GM21528 (cell line): Measurements from ENCODE around the gene SLC2A14.
"Not testable (repeated sequence)": the region's sequence is repeated elsewhere in the genome, so short reads cannot be mapped to it uniquely, and the experiment has no call there.

Experiments
- ATAC-seq: cut with Tn5 transposase; IDR thresholded peaks from one replicate; pipeline ENCODE4 v1.9.1; 2021; ENCODE audit warnings: mild to moderate bottlenecking, moderate library complexity; ENCODE audit not compliant: unreplicated experiment, low FRiP score

SLC2A14 gene

DNA sequence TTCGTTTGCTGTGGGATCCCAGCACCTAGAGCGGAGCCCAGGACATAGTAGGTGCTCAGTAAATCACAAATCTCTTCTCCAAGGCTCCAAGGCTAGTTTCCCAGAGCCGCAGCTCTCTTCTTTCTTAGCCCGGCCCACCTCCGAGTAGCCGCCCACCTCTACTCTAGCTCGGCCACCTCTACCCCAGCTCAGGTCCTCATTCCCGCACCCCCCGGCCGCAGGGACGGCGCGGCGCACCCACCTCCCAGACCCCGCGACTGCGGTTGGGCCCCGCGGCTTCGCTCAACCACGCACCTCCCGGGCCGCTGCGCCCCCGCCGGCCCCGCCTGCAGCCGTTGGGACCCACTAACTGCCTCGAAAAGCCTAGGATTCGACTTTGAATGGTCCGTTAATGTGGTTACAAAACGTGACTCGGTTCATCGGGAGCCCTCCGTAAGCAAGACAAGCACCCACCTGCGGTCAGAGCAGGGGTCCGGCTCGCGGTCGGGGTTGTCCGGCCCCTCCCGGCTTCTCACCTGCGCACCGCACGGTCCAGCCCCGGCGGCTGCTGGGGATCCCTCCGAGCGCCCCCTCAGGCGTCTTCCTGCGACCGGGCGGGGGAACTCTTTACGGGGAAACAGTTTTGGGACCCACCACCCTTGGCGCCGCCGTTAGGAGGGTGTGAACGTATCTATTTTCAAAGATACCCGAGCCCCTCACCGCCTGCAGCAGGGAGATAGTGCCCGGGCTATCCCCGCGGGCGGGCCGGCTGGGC lies at the start of gene SLC2A14:
TSS of gene SLC2A14 (minus strand) at position 350 of the 754 bp plus-strand sequence. CDS start 3,035 bp downstream, outside the sequence.
- no peak for ATAC-seq

DNA sequence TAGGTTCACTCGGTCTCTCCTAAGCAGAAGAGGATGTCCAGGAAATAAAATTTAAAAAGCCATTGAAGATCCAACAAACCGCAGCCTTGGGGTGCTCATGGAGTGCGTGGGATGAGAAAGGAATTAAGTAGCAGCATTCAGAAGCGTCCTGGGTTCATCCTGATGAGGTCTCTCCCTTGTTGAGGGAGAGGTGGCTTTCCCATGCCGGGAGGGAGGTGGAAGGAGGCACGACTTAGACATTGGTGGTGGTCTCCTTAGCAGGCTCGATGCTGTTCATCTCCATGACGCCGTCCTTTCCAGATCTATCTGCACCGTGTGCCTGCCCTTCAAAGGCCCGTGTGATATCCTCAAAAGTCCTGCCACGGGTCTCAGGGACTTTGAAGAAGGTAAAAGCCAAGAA lies 48.5 kb upstream of the SLC2A14 start:
- not testable (repeated sequence) for ATAC-seq

DNA sequence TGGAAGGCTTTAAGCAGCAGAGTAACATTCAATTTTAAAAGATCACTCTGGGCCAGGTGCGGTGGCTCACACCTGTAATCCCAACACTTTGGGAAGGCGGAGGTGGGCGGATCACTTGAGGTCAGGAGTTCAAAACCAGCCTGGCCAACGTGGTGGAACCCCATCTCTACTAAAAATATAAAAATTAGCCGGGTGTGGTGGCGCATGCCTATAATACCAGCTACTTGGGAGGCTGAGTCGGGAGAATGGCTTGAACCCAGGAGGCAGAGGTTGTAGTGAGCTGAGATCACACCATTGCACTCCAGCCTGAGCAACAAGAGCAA lies 45.5 kb upstream of the SLC2A14 start:
- not testable (repeated sequence) for ATAC-seq

DNA sequence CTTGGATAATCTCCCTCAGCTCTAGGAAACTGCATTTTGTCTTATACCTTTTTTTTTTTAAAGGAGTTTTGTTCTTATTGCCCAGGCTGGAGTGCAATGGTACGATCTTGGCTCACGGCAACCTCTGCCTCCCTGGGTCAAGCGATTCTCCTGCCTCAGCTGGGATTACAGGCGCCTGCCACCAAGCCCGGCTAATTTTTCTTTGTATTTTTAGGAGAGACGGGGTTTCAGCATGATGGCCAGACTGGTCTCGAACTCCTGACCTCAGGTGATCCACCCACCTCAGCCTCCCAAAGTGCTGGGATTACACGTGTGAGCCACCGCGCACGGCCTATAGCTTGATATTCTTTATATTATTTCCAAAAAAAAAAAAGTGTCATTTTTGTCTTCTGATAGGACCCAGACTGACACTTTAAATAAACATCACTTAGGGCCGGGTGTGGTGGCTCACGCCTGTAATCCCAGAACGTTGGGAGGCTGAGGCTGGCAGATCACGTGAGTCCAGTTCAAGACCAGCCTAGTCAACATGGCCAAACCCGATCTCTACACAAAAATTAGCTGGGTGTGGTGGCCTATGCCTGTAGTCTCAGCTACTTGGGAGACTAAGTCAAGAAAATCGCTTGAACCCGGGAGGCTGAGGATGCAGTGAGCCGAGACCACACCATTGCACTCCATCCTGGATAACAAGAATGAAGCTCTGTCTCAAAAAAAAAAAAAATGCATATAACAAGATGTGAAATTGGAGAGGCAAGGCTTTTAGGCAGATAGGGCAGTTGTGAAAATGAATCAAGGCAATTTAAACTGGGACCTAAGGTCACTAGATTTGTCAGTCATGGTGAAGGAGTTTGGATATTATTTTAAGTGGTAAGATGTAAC lies 44.9 kb upstream of the SLC2A14 start:
- ATAC-seq = no peak

DNA sequence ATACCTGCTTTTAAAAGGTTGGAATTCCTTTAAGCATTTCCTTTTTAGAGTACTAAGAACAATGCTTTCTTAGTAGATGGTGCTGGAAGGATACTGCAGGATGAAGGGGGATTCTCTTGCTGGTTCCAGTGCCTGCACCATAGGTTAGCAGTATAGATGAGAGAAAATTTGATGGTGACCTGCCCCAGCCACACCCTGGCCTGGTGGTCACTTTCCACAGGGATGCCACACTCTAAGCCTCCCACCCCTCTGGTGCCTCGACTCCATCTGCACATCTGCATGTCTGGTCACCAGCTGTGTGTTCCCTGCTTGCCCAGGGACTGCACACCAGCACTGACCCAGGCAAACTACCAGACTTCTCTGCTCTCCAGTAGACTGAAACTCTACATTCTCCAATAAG lies 44.2 kb upstream of the SLC2A14 start:
- no peak for ATAC-seq

DNA sequence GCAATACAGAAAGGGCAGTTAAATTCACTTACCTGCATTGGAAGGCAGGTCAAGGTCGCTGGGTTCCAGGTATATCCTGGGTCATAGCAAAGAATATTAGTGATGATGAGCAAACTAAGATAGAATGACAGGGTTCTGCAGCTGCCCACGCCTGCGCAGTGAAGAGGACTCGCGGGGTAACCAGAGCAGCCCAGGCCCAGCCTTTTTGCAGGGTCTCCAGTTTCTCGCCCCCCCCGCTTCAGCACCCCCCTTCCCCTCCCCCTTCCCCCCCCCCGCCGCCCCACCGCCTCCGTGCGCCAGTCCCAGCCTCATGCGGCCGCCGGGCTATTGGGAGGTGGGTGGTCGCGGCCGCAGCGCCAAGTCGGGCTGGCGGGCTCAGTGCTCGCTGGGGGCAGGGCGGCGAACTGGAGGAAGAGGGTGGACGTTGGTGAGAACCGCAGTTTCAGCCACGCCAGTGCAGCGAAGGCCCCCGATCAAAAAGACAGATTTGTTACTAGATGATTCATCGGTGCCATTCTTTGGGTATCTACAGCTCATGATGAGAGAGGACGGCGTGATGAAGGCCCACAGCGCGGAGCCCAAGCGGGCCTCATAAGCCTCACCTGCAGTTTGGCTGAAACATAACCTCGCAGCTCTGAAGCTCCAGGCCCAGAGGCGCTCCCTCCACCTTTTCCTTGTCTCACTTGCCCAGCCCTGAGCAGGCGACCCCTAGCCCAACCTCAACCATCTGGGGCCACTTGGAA lies 43.1 kb upstream of the SLC2A14 start:
- no peak for ATAC-seq

DNA sequence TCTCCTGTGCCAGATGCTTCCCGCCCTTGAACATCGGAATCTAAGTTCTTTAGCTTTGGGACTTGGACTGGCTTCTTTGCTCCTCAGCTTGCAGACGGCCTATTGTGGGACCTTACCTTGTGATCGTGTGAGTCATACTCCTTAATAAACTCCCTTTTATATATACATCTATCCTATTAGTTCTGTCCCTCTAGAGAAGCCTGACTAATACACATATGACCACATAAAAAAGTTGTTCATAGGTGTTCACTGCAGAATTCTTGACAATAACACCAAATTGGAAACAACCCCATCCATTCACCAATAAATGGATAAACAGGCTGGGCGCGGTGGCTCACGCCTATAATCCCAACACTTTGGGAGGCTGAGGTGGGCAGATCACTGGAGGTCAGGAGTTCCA lies 37.4 kb upstream of the SLC2A14 start:
- not testable (repeated sequence) for ATAC-seq

DNA sequence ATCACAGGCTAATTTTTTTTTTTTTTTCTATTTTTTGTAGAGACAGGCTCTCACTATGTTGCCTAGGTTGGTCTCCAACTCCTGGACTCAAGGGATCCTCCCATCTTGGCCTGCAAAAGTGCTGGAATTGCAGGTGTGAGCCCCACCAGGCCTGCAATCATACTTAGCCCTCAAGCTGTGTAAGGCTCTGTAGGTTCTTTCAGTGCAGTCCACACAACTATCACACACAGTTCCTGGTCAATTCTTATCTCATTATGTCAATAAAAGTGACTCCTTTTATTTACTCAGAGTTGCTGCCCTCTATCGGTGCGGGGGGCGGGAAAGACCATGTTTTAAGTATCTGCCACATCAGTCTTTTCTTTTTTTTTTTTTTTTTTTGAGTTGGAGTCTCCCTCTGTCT lies 34.3 kb upstream of the SLC2A14 start:
- ATAC-seq = no peak

DNA sequence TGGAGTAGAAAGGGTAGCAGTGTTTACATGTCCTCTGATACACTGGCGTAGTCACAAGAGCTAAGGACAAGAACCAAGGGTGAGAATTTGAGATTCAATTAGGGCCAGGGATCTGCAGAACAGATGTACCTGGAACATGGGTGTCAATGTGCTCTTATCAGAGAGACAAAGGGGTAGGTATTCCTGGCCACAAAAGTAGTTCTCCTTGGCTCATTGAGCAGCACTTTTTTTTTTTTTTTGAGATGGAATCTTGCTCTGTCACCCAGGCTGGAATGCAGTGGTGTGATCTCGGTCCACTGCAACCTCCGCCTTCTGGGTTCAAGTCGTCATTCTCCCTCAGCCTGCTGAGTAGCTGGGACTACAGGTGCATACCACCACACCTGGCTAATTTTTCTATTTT lies 33.6 kb upstream of the SLC2A14 start:
- not testable (repeated sequence) for ATAC-seq

DNA sequence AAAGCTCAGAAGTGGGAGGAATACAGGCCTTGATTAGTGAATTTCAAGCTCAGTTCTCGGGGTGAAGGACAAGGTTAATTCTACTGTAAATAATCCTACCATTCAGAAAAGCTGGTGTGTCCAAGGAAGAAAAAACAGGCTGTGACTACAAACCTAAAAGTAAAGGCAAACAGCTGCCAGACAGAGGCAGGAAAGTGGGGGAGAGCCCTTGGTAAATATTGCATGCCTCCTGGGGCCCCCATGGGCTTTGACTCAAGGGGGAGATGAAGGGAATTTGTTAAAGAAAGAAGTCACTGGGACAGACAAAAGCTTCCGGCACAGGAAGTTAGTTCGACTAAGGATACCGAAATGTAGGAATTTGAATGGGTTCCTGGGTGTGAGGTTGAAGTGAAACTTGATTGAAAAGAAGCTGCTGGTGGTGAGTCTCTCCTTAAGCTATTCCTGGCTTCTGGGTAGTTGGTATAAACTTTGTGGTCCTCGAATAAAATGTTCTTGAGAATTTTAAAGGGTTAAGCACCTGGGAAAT lies 32.9 kb upstream of the SLC2A14 start:
- not testable (repeated sequence) for ATAC-seq

DNA sequence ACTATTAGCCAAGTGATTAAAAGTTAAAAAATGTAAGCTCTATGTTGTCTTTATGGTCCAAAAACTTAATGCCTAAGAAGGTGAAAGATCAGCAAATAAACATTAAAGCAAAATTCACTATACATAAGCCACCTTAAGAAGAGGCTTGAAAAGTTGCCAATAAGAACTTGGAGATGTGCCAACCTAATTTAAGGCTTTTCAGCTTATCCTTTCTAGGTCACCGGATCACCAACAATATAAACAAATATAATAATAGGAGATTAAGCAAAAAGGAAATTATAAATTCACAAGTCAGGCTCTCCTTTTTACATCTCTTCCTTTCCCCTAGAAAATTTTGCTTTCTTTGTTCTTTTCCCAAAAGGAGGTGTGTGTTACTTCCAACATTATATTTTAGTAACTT lies 32.4 kb upstream of the SLC2A14 start:
- no peak for ATAC-seq

DNA sequence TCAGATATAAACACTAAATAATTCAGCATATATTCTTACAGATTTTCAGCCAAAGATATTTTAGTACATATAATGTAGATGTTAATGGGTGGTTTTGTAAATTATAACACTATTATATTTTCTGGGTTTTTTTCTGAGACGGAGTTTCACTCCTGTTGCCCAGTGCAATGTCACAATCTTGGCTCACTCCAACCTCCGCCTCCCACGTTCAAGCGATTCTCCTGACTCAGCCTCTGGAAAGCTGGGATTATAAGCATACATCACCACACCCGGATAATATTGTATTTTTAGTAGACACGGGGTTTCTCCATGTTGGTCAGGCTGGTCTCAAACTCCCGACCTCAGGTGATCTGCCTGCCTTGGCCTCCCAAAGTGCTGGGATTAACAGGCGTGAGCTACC lies 29.7 kb upstream of the SLC2A14 start:
- not testable (repeated sequence) for ATAC-seq

DNA sequence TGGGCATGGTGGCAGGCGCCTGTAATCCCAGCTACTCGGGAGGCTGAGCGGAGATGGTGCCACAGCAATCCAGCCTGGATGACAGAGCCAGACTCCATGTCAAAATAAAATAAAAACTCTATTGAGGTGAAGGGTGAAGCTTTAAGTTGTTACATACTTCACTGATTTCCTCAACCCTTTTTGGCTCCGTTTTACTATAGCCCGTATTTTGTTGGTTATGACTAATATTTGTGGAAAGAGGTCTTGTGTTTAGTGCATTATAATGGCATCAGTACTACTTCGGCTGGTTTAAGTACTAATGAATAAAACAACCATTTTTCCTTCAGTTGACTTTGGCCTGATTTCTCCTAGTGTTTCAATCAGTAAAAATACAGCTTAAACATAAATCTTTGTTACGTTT lies 27.0 kb upstream of the SLC2A14 start:
- no peak for ATAC-seq

DNA sequence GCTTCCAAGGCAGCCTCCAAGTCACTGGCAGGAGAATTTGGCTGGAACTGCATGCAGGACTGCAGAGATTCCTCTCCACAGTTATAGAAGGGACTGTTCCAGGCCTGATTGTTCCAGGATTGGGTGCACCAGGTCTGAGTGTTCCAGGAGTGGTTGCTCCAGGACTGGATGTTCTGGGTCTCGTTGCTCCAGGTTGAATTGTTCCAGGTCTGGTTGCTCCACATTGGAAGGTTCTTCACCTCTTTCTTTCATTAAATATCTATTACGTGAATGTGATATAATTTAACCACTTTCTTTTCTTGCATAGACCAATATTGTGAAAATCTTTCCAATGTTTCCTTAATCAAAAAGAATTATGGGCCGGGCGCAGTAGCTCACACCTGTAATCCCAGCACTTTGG lies 24.0 kb upstream of the SLC2A14 start:
- not testable (repeated sequence) for ATAC-seq

DNA sequence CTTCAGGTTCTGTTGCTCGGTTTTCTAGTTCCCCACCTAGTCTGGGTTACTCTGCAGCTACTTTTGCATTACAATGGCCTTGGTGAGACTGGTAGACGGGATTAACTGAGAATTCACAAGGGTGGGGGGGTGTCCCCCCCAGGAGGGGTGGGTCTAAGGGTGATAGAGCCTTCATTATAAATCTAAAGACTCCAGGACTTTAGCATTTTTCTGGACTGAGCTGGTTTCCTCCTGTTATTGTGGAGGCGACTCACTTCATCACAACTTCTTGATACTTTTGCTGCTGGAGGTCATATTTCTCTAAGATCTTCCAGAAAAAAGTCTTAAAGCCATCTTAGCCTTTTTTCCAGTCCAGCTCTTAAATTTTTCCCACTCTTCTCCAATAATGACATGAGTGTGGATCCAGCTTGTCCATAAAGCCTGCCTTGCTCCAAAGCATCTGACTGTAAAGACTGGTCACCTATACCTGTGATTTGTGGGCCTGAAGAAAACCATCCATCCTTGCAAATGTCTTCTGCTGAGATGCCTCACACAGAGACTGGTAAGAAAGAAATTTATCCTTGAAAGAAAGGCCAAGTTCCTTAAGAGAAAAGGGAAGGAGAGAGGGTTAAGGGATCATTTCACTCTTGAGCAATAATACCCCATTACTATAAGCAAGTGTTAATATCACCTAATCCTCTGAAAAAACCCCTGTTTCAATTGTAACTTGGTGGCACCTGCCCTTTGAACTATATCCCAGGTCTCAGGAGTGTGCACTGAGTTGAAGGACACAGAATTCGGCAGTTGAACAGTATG lies 19.7 kb upstream of the SLC2A14 start:
- no peak for ATAC-seq

DNA sequence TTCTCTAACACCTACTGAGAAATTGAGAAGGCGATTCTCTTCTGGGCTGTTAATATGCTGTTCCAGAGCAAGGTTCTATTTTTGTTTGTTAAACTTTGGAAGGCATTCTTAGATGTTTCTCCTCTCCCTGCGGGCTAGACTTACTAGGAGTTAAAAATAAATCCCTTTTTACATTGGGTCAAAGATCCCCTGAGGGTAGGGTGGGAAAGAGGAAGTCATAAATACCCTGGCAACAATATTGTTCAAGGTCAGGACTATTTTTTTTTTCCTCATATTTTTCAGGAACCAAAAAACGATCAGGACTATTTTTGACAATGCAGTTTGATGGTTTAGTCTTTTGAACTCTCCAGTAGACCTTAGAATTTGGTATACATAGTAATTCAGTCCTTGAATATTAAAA lies 12.0 kb upstream of the SLC2A14 start:
- ATAC-seq = no peak

DNA sequence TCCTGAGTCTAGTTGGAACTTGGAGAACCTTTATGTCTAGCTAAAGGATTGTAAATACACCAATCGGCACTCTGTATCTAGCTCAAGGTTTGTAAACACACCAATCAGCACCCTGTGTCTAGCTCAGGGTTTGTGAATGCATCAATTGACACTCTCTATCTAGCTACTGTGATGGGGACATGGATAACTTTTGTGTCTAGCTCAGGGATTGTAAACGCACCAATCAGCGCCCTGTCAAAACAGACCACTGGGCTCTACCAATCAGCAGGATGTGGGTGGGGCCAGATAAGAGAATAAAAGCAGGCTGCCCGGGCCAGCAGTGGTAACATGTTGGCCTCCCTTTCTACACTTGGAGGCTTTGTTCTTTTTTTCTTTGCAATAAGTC lies 9.0 kb upstream of the SLC2A14 start:
- not testable (repeated sequence) for ATAC-seq

DNA sequence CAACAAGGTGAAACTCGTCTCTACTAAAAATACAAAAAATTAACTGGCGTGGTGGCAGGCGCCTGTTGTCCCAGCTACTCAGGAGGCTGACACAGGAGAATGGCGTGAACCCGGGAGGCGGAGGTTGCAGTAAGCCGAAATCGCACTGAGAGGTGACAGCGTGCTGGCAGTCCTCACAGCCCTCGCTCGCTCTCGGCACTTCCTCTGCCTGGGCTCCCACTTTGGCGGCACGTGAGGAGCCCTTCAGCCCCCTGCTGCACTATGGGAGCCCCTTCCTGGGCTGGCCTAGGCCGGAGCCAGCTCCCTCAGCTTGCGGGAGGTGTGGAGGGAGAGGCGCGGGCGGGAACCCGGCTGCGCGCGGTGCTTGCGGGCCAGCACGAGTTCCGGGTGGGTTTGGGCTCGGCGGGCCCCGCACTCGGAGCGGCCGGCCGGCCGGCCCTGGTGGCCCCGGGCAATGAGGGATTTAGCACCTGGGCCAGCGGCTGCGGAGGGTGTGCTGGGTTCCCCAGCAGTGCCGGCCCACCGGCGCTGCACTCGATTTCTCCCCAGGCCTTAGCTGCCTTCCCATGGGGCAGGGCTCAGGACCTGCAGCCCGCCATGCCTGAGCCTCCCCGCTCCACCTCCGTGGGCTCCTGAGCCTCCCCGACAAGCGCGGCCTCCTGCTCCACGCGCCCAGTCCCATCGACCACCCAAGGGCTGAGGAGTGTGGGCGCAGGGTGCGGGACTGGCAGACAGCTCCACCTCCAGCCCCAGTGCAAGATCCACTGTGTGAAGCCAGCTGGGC lies 8.4 kb upstream of the SLC2A14 start:
- ATAC-seq = not testable (repeated sequence)

DNA sequence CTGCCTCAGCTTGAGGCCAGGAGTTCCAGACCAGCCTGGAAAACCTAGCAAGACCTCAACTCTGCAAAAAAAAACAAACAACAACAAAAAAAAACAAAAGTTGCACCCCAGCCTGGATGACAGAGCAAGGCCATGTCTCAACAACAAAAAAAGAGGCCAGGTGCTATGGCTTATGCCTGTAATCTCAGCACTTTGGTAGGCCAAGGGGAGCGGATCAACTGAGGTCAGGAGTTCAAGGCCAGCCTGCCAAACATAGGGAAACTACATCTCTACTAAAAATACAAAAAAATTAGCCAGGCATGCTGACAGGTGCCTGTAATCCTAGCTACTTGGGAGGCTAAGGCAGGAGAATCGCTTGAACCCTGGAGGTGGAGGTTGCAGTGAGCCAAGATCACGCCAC lies 6.5 kb upstream of the SLC2A14 start:
- no peak for ATAC-seq
